Activated CD4-positive, CD25-positive, alpha-beta regulatory T cell treated with anti-CD3 and anti-CD28 coated beads, Interleukin-2, amount 50 U/mL, for 16 hours (primary cell): ENCODE results near the gene RAD51C.
A peak's percentile ranks its signal among the peaks of the same experiment; 100 is the strongest.
"Not testable (repeated sequence)": the region's sequence is repeated elsewhere in the genome, so short reads cannot be mapped to it uniquely, and the experiment has no call there.

Experiments used
- DNase-seq: peaks from one replicate; pipeline ENCODE4 v3.0.0-alpha.2; 2020; ENCODE audit warnings: low read depth, low spot score

Gene RAD51C

GRCh38 chr17:58734811-58735210 lies 42.4 kb downstream of the RAD51C start:
- no peak for DNase-seq

- DNase-seq: no peak
Measured at GRCh38 chr17:58741121-58741625, 48.8 kb downstream of the RAD51C start.

- no peak for DNase-seq
Measured at GRCh38 chr17:58747674-58748073, 55.3 kb downstream of the RAD51C start.

- not testable (repeated sequence) for DNase-seq
Measured at GRCh38 chr17:58749627-58750026, 57.2 kb downstream of the RAD51C start.

- no peak for DNase-seq
Measured at GRCh38 chr17:58753026-58753425, 60.6 kb downstream of the RAD51C start.

- DNase-seq: no peak
Measured at GRCh38 chr17:58755269-58755576, 62.8 kb downstream of the RAD51C start.

GRCh38 chr17:58755577-58756245 lies 63.3 kb downstream of the RAD51C start, which contains the start of gene PPM1E:
PPM1E (plus strand) TSS chr17:58755854.
- DNase-seq: peak; percentile 7

GRCh38 chr17:58756246-58757161 lies 64.1 kb downstream of the RAD51C start:
- DNase-seq: no peak

GRCh38 chr17:58757162-58757613 lies 64.8 kb downstream of the RAD51C start:
- DNase-seq: no peak

- no peak for DNase-seq
Measured at GRCh38 chr17:58758890-58759289, 66.5 kb downstream of the RAD51C start.

GRCh38 chr17:58759522-58759921 lies 67.1 kb downstream of the RAD51C start:
- no peak for DNase-seq

GRCh38 chr17:58760248-58760647 lies 67.8 kb downstream of the RAD51C start:
- no peak for DNase-seq

- no peak for DNase-seq
Measured at GRCh38 chr17:58763263-58763662, 70.9 kb downstream of the RAD51C start.

- DNase-seq: no peak
Measured at GRCh38 chr17:58764373-58764772, 72.0 kb downstream of the RAD51C start.

- DNase-seq: not testable (repeated sequence)
Measured at GRCh38 chr17:58778482-58778881, 86.1 kb downstream of the RAD51C start.

GRCh38 chr17:58779446-58779845 lies 87.0 kb downstream of the RAD51C start:
- DNase-seq: no peak

- no peak for DNase-seq
Measured at GRCh38 chr17:58783380-58783779, 91.0 kb downstream of the RAD51C start.

GRCh38 chr17:58785097-58785496 lies 92.7 kb downstream of the RAD51C start:
- no peak for DNase-seq
